GM23248 (cell line): ENCODE measurements around the gene ZNF862. TPM values are rescaled to one million over a fixed set of nuclear protein-coding genes. Genes with fewer than 3 reads are reported as not detected.

Experiments
- DNase-seq: peaks from one replicate; pipeline ENCODE4 v3.0.0-alpha.2; 2015
- H2AFZ ChIP-seq: fragments of 200-600 bp; sonication (generic); 2 replicates; pipeline ENCODE4 v1.6.1; 2016; ENCODE audit warnings: antibody characterized with exemption
- H3F3A ChIP-seq: fragments of 200-600 bp; sonication (generic); 2 replicates; pipeline ENCODE4 v1.6.1; 2016; ENCODE audit warnings: mild to moderate bottlenecking, antibody characterized with exemption, mixed run types; ENCODE audit not compliant: insufficient read depth
- H3K27ac ChIP-seq: fragments of 200-600 bp; sonication (generic); 2 replicates; pipeline ENCODE4 v1.5.1; 2016; ENCODE audit warnings: mild to moderate bottlenecking
- H3K27me3 ChIP-seq: fragments of 200-600 bp; sonication (generic); replicated peaks from 2 replicates; pipeline ENCODE4 v1.6.1; 2016; ENCODE audit warnings: mild to moderate bottlenecking; ENCODE audit not compliant: insufficient read depth
- H3K36me3 ChIP-seq: fragments of 200-600 bp; sonication (generic); 2 replicates; pipeline ENCODE4 v1.6.1; 2016; ENCODE audit warnings: low read depth, mild to moderate bottlenecking
- H3K4me1 ChIP-seq: fragments of 200-600 bp; sonication (generic); 2 replicates; pipeline ENCODE4 v1.6.1; 2016; ENCODE audit warnings: mild to moderate bottlenecking; ENCODE audit not compliant: insufficient read depth
- H3K4me2 ChIP-seq: fragments of 200-600 bp; sonication (generic); one replicate; pipeline ENCODE4 v1.6.1; 2016; ENCODE audit warnings: mild to moderate bottlenecking; ENCODE audit not compliant: unreplicated experiment
- H3K4me3 ChIP-seq: fragments of 200-600 bp; sonication (generic); 2 replicates; pipeline ENCODE4 v1.5.1; 2016; ENCODE audit warnings: mild to moderate bottlenecking
- H3K79me2 ChIP-seq: fragments of 200-600 bp; sonication (generic); 2 replicates; pipeline ENCODE4 v1.6.1; 2016; ENCODE audit warnings: mild to moderate bottlenecking; ENCODE audit not compliant: insufficient read depth
- H3K9ac ChIP-seq: fragments of 200-600 bp; sonication (generic); 2 replicates; pipeline ENCODE4 v1.6.1; 2016; ENCODE audit warnings: mild to moderate bottlenecking
- H3K9me2 ChIP-seq: fragments of 200-600 bp; sonication (generic); 2 replicates; pipeline ENCODE4 v1.6.1; 2016; ENCODE audit warnings: mixed run types, mild to moderate bottlenecking, moderate library complexity; ENCODE audit not compliant: insufficient read depth
- H3K9me3 ChIP-seq: fragments of 200-600 bp; sonication (generic); one replicate; pipeline ENCODE4 v1.6.1; 2017; ENCODE audit warnings: low read depth
- H4K20me1 ChIP-seq: fragments of 200-600 bp; sonication (generic); 2 replicates; pipeline ENCODE4 v1.6.0; 2016; ENCODE audit not compliant: insufficient read depth
- EZH2 ChIP-seq: fragments of 200-600 bp; sonication (generic); IDR thresholded peaks from 2 replicates; pipeline ENCODE4 v1.6.1; 2018; ENCODE audit warnings: antibody characterized with exemption, mild to moderate bottlenecking; ENCODE audit not compliant: insufficient read depth, poor library complexity, severe bottlenecking
- EZH2phosphoT487 ChIP-seq: fragments of 200-600 bp; sonication (generic); IDR thresholded peaks from 2 replicates; pipeline ENCODE4 v1.6.1; 2018; ENCODE audit warnings: antibody characterized with exemption, moderate library complexity, mild to moderate bottlenecking, low read depth; ENCODE audit not compliant: insufficient read depth
- WGBS, 2 experiments: methylation state at CpG; one replicate each; pipeline ENCODE4 v1.1.6; 2015 to 2017; ENCODE audit warnings: low lambda C conversion rate in 2 of 2, low coverage in 1 of 2; ENCODE audit errors: missing lambda C conversion rate in 2 of 2; 5-methylcytosine and 5-hydroxymethylcytosine counted together
- in situ Hi-C: fragments of 300-500 bp; cut with MboI; formaldehyde crosslinking; loops from 2 replicates; pipeline ENCODE4 v1.15.0; 2020
- polyA plus RNA-seq: library from polyadenylated mRNA; unstranded; fragments of >200 nt; fragmentation: Nextera tagmentation; extraction: Ambion mirVana; gene quantifications from 2 replicates; pipeline ENCODE4 v1.2.1, GENCODE V29; 2016
- total RNA-seq: library from RNA; depleted of rRNA; stranded (reverse); fragments of >200 nt; shearing (Covaris generic); gene quantifications from 2 replicates; pipeline ENCODE4 v1.2.3, GENCODE V29; 2014

ZNF862 gene
- total and polyA plus RNA-seq, 2 experiments from 2014 or later = 3.5 to 9.7 TPM

GRCh38 chr7:149868623-149869290 lies 30.6 kb downstream of the ZNF862 start:
- no peaks in the 10 kb centered on the region; the same call in 1 of the 2 replicates for H3K4me1 ChIP-seq
- no peaks in the 10 kb centered on the region for H3K36me3 ChIP-seq
- no peaks in the 10 kb centered on the region for H4K20me1 ChIP-seq
- H3K27ac ChIP-seq = no peak overlapping the region
- H3K27me3 ChIP-seq = no peaks in the 10 kb centered on the region
- no peaks in the 10 kb centered on the region for H3K9me3 ChIP-seq
- in situ Hi-C loops = no loop called here
- H3K4me2 ChIP-seq = no peak overlapping the region
- no peak overlapping the region for H3K9ac ChIP-seq
- no peak overlapping the region for H2AFZ ChIP-seq
- H3K79me2 ChIP-seq = no peaks in the 10 kb centered on the region
- H3K9me2 ChIP-seq = no peaks in the 10 kb centered on the region
- TF ChIP-seq EZH2phosphoT487 (no peak), EZH2 (no peak)
- DNase-seq = no peak
- H3F3A ChIP-seq = 0 out of 2 replicates have a peak, but pooled peaks cover 5% of the 10 kb centered on the region
- no peak overlapping the region for H3K4me3 ChIP-seq
- WGBS, 2 experiments = 63 to 70% methylated on average over 7 of the region's 7 CpGs

GRCh38 chr7:149869291-149869650 lies 31.1 kb downstream of the ZNF862 start:
- Histone ChIP-seq H3K9me3 (no peaks in the 10 kb centered on the region), H3K9ac (no peak overlapping the region), H3K9me2 (no peaks in the 10 kb centered on the region), H4K20me1 (no peaks in the 10 kb centered on the region), H3K4me1 (no peaks in the 10 kb centered on the region; the same call in 1 of the 2 replicates), H2AFZ (no peak overlapping the region), H3K79me2 (no peaks in the 10 kb centered on the region), H3F3A (0 out of 2 replicates have a peak, but pooled peaks cover 5% of the 10 kb centered on the region), H3K27ac (no peak overlapping the region), H3K4me2 (no peak overlapping the region), H3K27me3 (no peaks in the 10 kb centered on the region), H3K4me3 (no peak overlapping the region), H3K36me3 (no peaks in the 10 kb centered on the region)
- WGBS, 2 experiments = 65 to 71% methylated on average over 5 of the region's 5 CpGs
- no peak for DNase-seq
- in situ Hi-C loops = no loop called here
- no peak for TF ChIP-seq EZH2phosphoT487
- no peak for TF ChIP-seq EZH2

GRCh38 chr7:149869867-149870266 lies 31.7 kb downstream of the ZNF862 start:
- Histone ChIP-seq H3K27me3 (no peaks in the 10 kb centered on the region), H3K36me3 (no peaks in the 10 kb centered on the region), H3K27ac (no peak overlapping the region), H3K9me3 (no peaks in the 10 kb centered on the region), H3K4me1 (no peaks in the 10 kb centered on the region; the same call in 1 of the 2 replicates), H3K9ac (no peak overlapping the region), H4K20me1 (no peaks in the 10 kb centered on the region), H3K4me3 (no peak overlapping the region), H3K9me2 (no peaks in the 10 kb centered on the region), H2AFZ (no peak overlapping the region), H3F3A (0 out of 2 replicates have a peak, but pooled peaks cover 5% of the 10 kb centered on the region), H3K4me2 (no peak overlapping the region), H3K79me2 (no peaks in the 10 kb centered on the region)
- no peak for TF ChIP-seq EZH2phosphoT487
- TF ChIP-seq EZH2 = no peak
- WGBS, 2 experiments = 94 to 96% methylated on average over 6 of the region's 6 CpGs
- in situ Hi-C loops = no loop called here
- DNase-seq = no peak

- no peaks in the 10 kb centered on the region for H3K79me2 ChIP-seq
- H3K4me3 ChIP-seq = no peak overlapping the region
- no peak overlapping the region for H2AFZ ChIP-seq
- no peaks in the 10 kb centered on the region for H3K27me3 ChIP-seq
- no peak for TF ChIP-seq EZH2phosphoT487
- H3K9me3 ChIP-seq = no peaks in the 10 kb centered on the region
- no peak overlapping the region for H3K27ac ChIP-seq
- H3F3A ChIP-seq = 0 out of 2 replicates have a peak, but pooled peaks cover 5% of the 10 kb centered on the region
- no peak for DNase-seq
- no peaks in the 10 kb centered on the region for H4K20me1 ChIP-seq
- no peak overlapping the region for H3K4me2 ChIP-seq
- no peaks in the 10 kb centered on the region for H3K36me3 ChIP-seq
- no peaks in the 10 kb centered on the region; the same call in 1 of the 2 replicates for H3K4me1 ChIP-seq
- in situ Hi-C loops = no loop called here
- 89 to 98% methylated on average over 3 of the region's 3 CpGs for WGBS, 2 experiments
- H3K9ac ChIP-seq = no peak overlapping the region
- H3K9me2 ChIP-seq = no peaks in the 10 kb centered on the region
Measured at GRCh38 chr7:149870274-149870673, 32.1 kb downstream of the ZNF862 start.
